AG09319 (cell line): ENCODE data around the gene LRRC3.

ENCODE experiments used
- DNase-seq: peaks from one replicate; pipeline ENCODE4 v3.0.0-alpha.2; 2010; ENCODE audit warnings: low read depth; ENCODE audit errors: extremely low read depth
- CTCF ChIP-seq: IDR thresholded peaks from 2 replicates; pipeline ENCODE4 v1.5.1; 2011; ENCODE audit warnings: low read depth, mild to moderate bottlenecking, inconsistent platforms, low read length, moderate library complexity

LRRC3 gene, protein sequence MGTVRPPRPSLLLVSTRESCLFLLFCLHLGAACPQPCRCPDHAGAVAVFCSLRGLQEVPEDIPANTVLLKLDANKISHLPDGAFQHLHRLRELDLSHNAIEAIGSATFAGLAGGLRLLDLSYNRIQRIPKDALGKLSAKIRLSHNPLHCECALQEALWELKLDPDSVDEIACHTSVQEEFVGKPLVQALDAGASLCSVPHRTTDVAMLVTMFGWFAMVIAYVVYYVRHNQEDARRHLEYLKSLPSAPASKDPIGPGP

DNA sequence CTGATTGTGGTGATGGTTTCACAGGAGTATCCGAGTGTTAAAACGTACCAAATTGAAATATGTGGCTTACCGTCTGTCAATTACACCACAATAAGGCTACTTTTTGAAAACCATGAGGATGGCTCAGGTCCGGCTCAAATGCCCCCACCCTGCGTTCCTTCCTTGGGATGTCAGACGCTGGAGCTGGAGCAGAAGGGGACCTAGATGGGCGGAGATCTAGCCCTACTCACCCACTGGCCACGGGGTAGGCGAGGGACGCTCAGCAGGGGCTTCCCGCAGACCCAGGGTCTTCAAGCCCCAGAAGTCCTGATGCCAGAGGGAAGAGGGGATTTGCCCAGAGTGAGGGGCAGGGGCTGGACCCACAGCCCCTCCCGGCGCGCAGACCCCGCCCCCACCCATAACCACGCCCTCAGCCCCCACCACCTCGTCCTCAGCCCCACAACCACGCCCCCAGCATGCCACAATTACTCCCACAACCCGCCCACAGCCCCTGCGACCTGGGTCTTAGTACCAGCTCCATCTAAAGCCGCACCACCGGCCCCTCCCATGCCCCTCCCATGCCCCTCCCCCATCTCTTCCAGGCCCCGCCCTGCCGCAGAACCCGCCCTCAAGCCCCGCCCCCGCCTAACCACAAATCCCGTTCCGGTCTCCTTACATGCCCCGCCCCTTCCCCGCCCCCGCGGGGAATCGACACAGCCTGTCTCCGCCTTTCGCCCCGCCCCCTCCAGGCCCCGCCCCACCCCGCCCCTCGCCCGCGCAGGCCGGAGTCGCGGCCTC is at the start of gene LRRC3:
Gene LRRC3, plus strand, starts transcription at position 764 of the 777 bp plus-strand sequence. CDS start 1,135 bp downstream, outside the sequence.
- TF ChIP-seq CTCF: no peak
- DNase-seq: peak; percentile 8

- no peak for DNase-seq
- no peak for TF ChIP-seq CTCF
Measured at GRCh38 chr21:44405948-44406872, 49.1 kb upstream of the LRRC3 start.

DNA sequence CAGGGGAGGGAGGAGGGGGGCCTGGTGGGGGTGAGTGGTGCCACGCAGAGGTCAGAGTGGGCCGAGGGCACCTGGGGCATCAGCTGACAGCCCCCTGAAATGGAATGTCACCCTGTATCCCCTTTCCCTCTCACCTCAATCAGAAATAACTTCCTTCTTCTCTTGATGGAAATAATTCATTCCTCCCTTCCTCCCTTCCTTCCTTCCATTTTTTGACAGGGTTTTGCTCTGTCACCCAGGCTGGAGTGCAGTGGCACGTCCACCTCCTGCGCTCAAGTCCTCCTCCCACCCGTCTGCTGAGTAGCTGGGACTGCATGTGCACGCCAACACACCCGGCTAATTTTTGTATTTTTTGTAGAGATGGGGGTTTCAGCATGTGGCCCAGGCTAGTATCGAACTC is 48.4 kb upstream of the LRRC3 start:
- no peak for TF ChIP-seq CTCF
- no peak for DNase-seq

- no peak for TF ChIP-seq CTCF
- DNase-seq: no peak
Measured at GRCh38 chr21:44407493-44407892, 47.8 kb upstream of the LRRC3 start.

GRCh38 chr21:44408226-44408625 is 47.1 kb upstream of the LRRC3 start:
- TF ChIP-seq CTCF: no peak
- DNase-seq: no peak

- DNase-seq: no peak
Measured at GRCh38 chr21:44413566-44414290, 41.6 kb upstream of the LRRC3 start.

More at GRCh38 chr21:44413566-44414290, 41.6 kb upstream of the LRRC3 start:
- no peak for TF ChIP-seq CTCF
